Cardiac muscle cell (in vitro differentiated cells and primary cell): ENCODE data around the gene SETBP1. TPM values are rescaled to one million over a fixed set of nuclear protein-coding genes. Genes with fewer than 3 reads are reported as not detected.
A peak's percentile ranks its signal among the peaks of the same experiment; 100 is the strongest.

ENCODE experiments used
- DNase-seq, 2 donors: peaks; one replicate each; pipeline versions ENCODE4 v3.0.0 to v3.0.0-alpha.2; 2010 to 2017; ENCODE audit warnings: low read depth in 1 of 2, low spot score in 1 of 2
- H3K27ac ChIP-seq: fragments of 200-600 bp; sonication (generic); 2 replicates; pipeline ENCODE4 v1.5.1; 2016
- H3K27me3 ChIP-seq: fragments of 200-600 bp; sonication (generic); 2 replicates; pipeline ENCODE4 v1.6.0; 2016; ENCODE audit warnings: control low read depth
- H3K36me3 ChIP-seq: fragments of 200-600 bp; sonication (generic); 2 replicates; pipeline ENCODE4 v1.5.1; 2016; ENCODE audit warnings: control low read depth
- H3K4me1 ChIP-seq: fragments of 200-600 bp; sonication (generic); 2 replicates; pipeline ENCODE4 v1.8.1; 2017; ENCODE audit warnings: low read depth, mild to moderate bottlenecking, mixed run types
- H3K4me3 ChIP-seq: fragments of 200-600 bp; sonication (generic); 2 replicates; pipeline ENCODE4 v1.5.1; 2016; ENCODE audit warnings: mild to moderate bottlenecking
- H3K9me3 ChIP-seq: fragments of 200-600 bp; sonication (generic); 2 replicates; pipeline ENCODE4 v1.5.1; 2017; ENCODE audit warnings: low read depth, mild to moderate bottlenecking, control low read depth
- polyA plus RNA-seq: library from polyadenylated mRNA; unstranded; fragments of >200 nt; fragmentation: Nextera tagmentation; extraction: Ambion mirVana; gene quantifications from 2 replicates; pipeline ENCODE4 v1.2.1, GENCODE V29; 2016
- total RNA-seq: library from RNA; depleted of rRNA; stranded (reverse); fragments of >200 nt; gene quantifications from 2 replicates; pipeline ENCODE4 v1.2.3, GENCODE V29; 2016
- TF ChIP-seq, protein P1 (sequence below): IDR thresholded peaks from 2 replicates; pipeline ENCODE4 v1.5.1; 2012; ENCODE audit warnings: low read depth, mild to moderate bottlenecking, low read length

Gene SETBP1
- total and polyA plus RNA-seq, 2 experiments from 2014 or later: 6.3 to 30.6 TPM

GRCh38 chr18:44897816-44898215 lies 217.1 kb downstream of the SETBP1 start:
- Histone ChIP-seq H3K4me1 (no peaks in the 10 kb centered on the region), H3K36me3 (no peaks in the 10 kb centered on the region), H3K27ac (no peak overlapping the region), H3K4me3 (no peak overlapping the region), H3K27me3 (no peaks in the 10 kb centered on the region), H3K9me3 (no peaks in the 10 kb centered on the region)
- TF ChIP-seq, protein P1, sequence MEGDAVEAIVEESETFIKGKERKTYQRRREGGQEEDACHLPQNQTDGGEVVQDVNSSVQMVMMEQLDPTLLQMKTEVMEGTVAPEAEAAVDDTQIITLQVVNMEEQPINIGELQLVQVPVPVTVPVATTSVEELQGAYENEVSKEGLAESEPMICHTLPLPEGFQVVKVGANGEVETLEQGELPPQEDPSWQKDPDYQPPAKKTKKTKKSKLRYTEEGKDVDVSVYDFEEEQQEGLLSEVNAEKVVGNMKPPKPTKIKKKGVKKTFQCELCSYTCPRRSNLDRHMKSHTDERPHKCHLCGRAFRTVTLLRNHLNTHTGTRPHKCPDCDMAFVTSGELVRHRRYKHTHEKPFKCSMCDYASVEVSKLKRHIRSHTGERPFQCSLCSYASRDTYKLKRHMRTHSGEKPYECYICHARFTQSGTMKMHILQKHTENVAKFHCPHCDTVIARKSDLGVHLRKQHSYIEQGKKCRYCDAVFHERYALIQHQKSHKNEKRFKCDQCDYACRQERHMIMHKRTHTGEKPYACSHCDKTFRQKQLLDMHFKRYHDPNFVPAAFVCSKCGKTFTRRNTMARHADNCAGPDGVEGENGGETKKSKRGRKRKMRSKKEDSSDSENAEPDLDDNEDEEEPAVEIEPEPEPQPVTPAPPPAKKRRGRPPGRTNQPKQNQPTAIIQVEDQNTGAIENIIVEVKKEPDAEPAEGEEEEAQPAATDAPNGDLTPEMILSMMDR: no peak
- no peak for DNase-seq

GRCh38 chr18:44898498-44898897 lies 217.8 kb downstream of the SETBP1 start:
- Histone ChIP-seq H3K4me1 (no peaks in the 10 kb centered on the region), H3K27ac (no peak overlapping the region), H3K4me3 (no peak overlapping the region), H3K9me3 (no peaks in the 10 kb centered on the region), H3K27me3 (no peaks in the 10 kb centered on the region), H3K36me3 (no peaks in the 10 kb centered on the region)
- DNase-seq: no peak
- TF ChIP-seq, protein P1: no peak

GRCh38 chr18:44899832-44900231 lies 219.1 kb downstream of the SETBP1 start:
- H3K9me3 ChIP-seq: no peaks in the 10 kb centered on the region
- H3K4me3 ChIP-seq: no peak overlapping the region
- H3K4me1 ChIP-seq: no peaks in the 10 kb centered on the region
- H3K27ac ChIP-seq: no peak overlapping the region
- no peaks in the 10 kb centered on the region for H3K36me3 ChIP-seq
- H3K27me3 ChIP-seq: no peaks in the 10 kb centered on the region
- no peak for DNase-seq
- TF ChIP-seq, protein P1: no peak

DNA sequence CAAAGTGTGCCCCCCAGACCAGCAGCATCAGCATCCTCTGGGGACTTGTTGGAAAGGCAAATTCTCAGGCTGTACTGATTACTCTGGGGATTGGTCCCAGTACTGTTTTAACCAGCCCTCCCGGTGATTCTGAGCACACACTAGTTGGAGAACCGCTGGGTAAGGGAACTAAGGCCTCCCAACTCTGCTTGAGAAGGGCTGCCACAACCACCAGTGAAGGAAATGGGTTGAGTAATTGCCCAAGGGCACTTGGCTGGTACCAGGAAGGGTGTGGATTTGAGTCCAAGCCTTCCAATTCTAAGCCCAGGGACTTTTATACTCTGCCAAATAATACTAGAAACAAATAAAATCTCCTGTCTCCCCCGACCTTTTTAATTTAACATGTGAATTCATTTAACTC lies 219.9 kb downstream of the SETBP1 start:
- Histone ChIP-seq H3K27ac (no peak overlapping the region), H3K9me3 (no peaks in the 10 kb centered on the region), H3K4me3 (no peak overlapping the region), H3K27me3 (no peaks in the 10 kb centered on the region), H3K4me1 (no peaks in the 10 kb centered on the region), H3K36me3 (no peaks in the 10 kb centered on the region)
- TF ChIP-seq, protein P1: no peak
- no peak for DNase-seq

GRCh38 chr18:44901283-44901682 lies 220.6 kb downstream of the SETBP1 start:
- no peaks in the 10 kb centered on the region for H3K4me1 ChIP-seq
- TF ChIP-seq, protein P1: peak; percentile 32
- no peaks in the 10 kb centered on the region for H3K36me3 ChIP-seq
- H3K4me3 ChIP-seq: no peak overlapping the region
- H3K27me3 ChIP-seq: no peaks in the 10 kb centered on the region
- H3K9me3 ChIP-seq: no peaks in the 10 kb centered on the region
- no peak overlapping the region for H3K27ac ChIP-seq
- DNase-seq: no peak

- TF ChIP-seq, protein P1: no peak
- no peaks in the 10 kb centered on the region for H3K9me3 ChIP-seq
- no peak overlapping the region for H3K4me3 ChIP-seq
- H3K27me3 ChIP-seq: no peaks in the 10 kb centered on the region
- no peaks in the 10 kb centered on the region for H3K36me3 ChIP-seq
- H3K27ac ChIP-seq: no peak overlapping the region
- no peak for DNase-seq
- no peaks in the 10 kb centered on the region for H3K4me1 ChIP-seq
These were observed 222.6 kb downstream of the SETBP1 start for GRCh38 chr18:44903327-44903726.
